ENCODE results near the gene AGXT2. TPM values are rescaled to one million over a fixed set of nuclear protein-coding genes. Genes with fewer than 3 reads are reported as not detected.
"Not testable (repeated sequence)": the region's sequence is repeated elsewhere in the genome, so short reads cannot be mapped to it uniquely, and the experiment has no call there.

Gene AGXT2
- total RNA-seq, 1 donor from 2014 or later = not detected

DNA sequence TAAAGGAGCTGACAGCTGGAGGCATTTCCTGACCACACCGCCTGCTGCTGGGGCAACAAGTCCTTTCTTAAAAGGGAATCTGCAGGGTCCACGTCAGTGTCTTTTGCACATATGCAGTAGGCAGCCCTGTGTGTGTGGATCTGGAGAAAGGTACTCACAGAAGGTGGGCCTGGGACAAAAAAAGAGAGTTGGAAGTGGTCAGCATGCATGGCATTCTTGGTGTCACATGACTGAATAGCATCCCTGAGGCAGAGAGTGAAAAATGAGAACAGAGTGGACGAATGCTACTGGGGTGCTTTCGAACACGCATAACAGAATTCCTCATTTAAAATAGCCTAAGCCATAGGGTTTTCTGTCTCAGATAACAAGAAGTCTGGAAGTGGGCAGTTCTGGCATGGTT, 71.4 kb downstream of the AGXT2 start:
- intact Hi-C loops (cut with micrococcal nuclease) = no loop called here

DNA sequence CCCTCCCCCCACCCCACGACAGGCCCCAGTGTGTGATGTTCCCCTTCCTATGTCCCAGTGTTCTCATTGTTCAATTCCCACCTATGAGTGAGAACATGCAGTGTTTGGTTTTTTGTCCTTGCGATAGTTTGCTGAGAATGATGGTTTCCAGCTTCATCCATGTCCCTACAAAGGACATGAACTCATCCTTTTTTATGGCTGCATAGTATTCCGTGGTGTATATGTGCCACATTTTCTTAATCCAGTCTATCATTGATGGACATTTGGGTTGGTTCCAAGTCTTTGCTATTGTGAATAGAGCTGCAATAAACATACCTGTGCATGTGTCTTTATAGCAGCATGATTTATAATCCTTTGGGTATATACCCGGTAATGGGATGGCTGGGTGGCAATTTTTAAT, 76.1 kb downstream of the AGXT2 start:
- intact Hi-C loops (cut with micrococcal nuclease) = not testable (repeated sequence)

DNA sequence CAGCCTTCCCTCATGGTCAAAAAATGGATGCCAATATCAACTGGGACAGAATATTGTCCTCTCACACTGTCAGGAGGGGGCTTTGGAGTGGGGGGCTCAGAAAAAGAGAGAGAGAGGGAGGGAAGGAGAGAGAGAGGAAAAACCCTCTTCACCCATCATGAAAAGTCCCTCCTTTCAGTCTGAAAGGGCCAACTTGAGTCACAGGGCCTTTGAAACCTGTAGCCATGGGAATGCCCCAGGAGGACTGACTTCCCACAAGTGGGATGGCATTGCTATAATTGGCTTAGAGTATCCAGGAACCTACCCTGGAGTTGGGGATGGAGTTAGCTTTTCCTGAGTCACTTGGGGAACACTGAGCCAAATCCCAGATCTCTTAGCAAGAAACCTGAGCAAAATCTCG, 77.2 kb downstream of the AGXT2 start:
- intact Hi-C loops (cut with micrococcal nuclease) = no loop called here

DNA sequence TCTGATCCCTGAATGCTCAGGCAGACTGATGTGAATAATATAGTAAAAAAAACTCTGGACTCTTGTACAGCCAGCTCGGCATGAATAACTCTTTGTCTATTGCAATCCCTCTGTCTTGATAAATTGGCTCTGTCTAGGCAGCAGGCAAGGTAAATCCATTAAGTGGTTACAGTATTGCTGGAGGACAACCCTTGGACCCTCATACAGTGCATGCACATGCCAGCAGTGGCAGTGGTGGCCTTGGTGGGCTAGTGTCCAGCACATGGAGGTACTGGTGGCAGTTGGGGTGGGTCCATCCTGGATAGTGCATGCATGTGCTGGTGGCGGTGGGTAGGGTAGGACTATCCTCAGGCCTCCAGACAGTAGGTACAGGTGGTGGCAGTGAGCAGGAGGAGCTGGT, 79.5 kb downstream of the AGXT2 start:
- intact Hi-C loops (cut with micrococcal nuclease) = no loop called here

DNA sequence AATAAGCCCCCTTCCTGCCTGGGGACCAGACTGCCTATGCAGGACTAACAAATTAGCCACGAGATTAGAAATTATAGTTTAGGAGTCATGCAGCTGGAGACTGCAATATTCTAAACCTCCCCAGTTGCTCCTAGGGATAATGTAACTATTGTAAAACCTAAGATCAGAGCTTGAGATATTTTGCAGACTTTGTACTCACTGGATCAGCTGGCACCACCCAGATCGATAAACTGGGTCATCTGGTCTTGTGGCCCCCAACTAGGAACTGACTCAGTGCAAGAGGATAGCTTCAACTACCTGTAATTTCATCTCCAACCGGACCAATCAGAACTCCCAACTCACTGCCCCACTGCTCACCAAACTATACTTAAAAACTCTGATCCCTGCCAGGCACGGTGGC, 80.2 kb downstream of the AGXT2 start:
- intact Hi-C loops (cut with micrococcal nuclease) = no loop called here

DNA sequence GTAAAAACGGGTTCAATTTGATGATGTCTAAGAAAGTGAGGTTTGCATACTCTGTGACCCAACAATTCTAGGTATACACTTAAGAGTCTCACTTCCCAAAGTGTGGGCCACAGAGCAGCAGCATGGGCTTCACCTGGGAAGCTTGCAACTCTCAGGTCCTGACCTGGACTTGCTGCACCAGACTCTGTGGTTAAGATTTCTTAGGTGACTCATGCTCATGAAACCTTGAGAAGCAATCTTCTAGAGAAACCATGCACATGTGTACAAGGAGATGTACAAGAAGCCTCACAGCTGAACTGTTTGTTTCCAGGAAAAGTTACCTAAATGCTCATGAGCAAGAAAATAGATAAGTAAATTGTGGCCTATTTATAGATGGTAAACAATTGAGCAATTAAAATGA, 88.4 kb downstream of the AGXT2 start:
- intact Hi-C loops (cut with micrococcal nuclease) = no loop called here

DNA sequence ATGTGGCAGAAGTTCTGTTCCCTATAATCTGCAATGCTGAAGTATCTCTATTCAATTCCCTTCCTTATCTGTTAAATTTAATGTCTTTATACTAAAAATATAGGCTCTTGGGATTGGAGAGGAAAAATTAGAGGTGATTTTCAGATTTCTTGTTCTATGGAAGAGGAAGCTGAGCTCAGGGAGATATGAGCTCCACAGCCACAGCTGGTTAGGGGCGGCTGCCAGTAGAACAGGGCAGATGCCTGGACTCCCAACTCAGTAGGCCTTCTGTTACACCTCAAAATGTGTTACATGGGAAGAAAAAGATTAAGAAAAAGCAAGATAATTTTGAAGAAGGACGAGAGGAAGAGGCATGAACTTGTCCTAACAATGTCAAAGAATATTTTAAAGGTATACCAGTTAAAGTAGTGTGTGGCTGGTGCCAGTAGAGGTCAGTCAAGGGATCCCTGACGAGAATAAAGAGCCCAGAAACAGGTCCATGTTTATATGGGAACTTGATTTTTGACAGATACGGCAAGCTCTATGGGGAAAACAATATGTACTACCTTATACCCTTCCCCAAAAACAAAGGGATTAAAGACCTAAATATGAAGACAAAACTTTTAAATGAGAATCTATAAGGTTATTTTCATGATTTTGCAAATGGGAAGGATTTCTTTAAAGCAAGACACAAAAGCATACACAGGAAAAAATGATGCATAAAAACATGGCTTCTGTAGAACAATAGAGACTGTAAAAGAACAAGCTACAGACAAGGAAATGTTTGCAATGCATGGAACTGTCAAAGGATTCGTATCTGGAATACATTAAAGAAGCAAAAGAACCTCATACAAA, 89.7 kb downstream of the AGXT2 start:
- intact Hi-C loops (cut with micrococcal nuclease) = loop anchor here (1.0 kb wide), 1 partner anchor 45 kb away; no protein-coding TSS in a partner anchor

DNA sequence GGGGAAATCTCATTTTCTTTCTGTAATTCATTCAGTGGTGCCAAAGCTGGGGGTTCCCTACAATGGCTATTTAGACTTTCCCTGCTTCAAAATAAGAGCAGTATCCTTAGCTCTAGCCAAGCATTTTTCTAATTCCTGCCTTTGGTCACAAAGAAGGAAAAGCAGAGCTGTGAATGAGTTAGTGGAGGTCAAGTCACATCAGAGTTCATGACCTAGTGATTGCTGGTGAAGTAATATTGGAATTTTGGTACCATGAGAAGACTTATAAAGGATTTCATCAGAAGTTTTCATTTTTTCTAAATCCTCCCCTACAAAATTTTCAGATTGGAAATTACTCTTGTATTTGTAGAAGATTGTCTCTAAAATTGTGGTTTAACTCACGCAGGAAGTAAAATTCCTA, 90.4 kb downstream of the AGXT2 start:
- intact Hi-C loops (cut with micrococcal nuclease) = no loop called here

Other genes starting within 250 kb of the AGXT2 start
- not detected in 2 replicates for gene TTC23L, start 208.8 kb downstream of the AGXT2 start, total RNA-seq
- gene RAD1, start 132.4 kb downstream of the AGXT2 start, total RNA-seq = 28.1 and 32.3 TPM in 2 replicates
- 50.1 and 53.8 TPM in 2 replicates for gene BRIX1, start 132.2 kb downstream of the AGXT2 start, total RNA-seq
- 51.9 and 52.0 TPM in 2 replicates for gene DNAJC21, start 118.4 kb downstream of the AGXT2 start, total RNA-seq
- gene PRLR, start 182.5 kb upstream of the AGXT2 start, total RNA-seq = not detected in 2 replicates